Measurements from ENCODE around the gene NOG.

DNA sequence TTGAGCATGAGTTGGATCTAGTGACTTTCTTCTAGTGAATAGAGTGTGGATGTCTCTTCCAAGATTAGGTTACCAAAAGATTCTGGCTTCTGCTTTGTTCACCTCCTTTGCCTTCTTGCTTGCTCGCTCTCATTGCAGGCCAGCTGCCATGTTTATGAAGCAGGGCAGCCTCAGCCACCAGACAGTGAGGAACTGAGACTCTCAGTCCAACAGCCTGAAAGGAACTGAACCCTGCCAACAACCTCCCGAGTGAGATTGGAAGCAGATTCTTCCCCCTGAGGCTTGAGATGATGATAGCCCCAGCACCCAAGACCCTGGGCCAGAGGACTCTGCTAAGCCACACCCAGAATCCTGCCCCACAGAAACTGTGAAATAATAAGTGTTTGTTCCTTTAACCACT lies 48.4 kb downstream of the NOG start:
- TF ChIP-seq POLR2A (IDR thresholded peaks at IDR 0.05; ENCODE audit: low read length), result no peak
- no peak for TF ChIP-seq GATA1 (IDR thresholded peaks at IDR 0.05; ENCODE audit: low read depth, low read length)
